B cell (primary cell): ENCODE data around the gene BATF3. TPM values are rescaled to one million over a fixed set of nuclear protein-coding genes. Genes with fewer than 3 reads are reported as not detected.

Experiments
- ATAC-seq: fragments of 200-7000 bp; cut with Tn5 transposase; one replicate; pipeline ENCODE4 v1.10.0; 2021; ENCODE audit warnings: low read depth, mild to moderate bottlenecking, moderate number of reproducible peaks, moderate library complexity
- CTCF ChIA-PET: fragments of 350-600 bp; sonication (Branson Sonifier 250); formaldehyde crosslinking; loops from one replicate; lab custom pipeline; 2021; ENCODE audit warnings: antibody characterized with exemption, inconsistent platforms; lab: Charles Lee
- POLR2A ChIA-PET: fragments of 350-600 bp; sonication (Branson Sonifier 250); formaldehyde crosslinking; loops from one replicate; lab custom pipeline; 2021; ENCODE audit warnings: antibody characterized with exemption; lab: Charles Lee
- DNase-seq: peaks from one replicate; pipeline ENCODE4 v3.0.0; 2013
- H2AFZ ChIP-seq: 2 replicates; pipeline ENCODE4 v1.6.1; 2012; ENCODE audit warnings: mild to moderate bottlenecking, low read depth, low read length; ENCODE audit not compliant: insufficient read depth, poor library complexity, severe bottlenecking
- H3K27ac ChIP-seq, 2 donors: 1 replicate in 1 of 2; 2 replicates in 1 of 2; pipeline ENCODE4 v1.5.1; 2012 to 2013; ENCODE audit warnings: low read length in 2 of 2, mild to moderate bottlenecking in 2 of 2, moderate library complexity in 1 of 2
- H3K27me3 ChIP-seq, 4 experiments: fragments of 200-600 bp in 1 of 4; sonication (generic) in 1 of 4; replicated peaks in 1 of 4; 1 replicate in 2 of 4; 2 replicates in 2 of 4; pipeline versions ENCODE4 v1.6.1 to v1.7.0; 2013 to 2016; ENCODE audit warnings: low read length in 3 of 4, mild to moderate bottlenecking in 2 of 4, mixed read lengths in 1 of 4, moderate library complexity in 1 of 4; ENCODE audit not compliant: insufficient read depth in 4 of 4, control insufficient read depth in 3 of 4; ENCODE audit errors: control extremely low read depth in 1 of 4
- H3K36me3 ChIP-seq, 2 experiments: replicated peaks in 1 of 2; 1 replicate in 1 of 2; 2 replicates in 1 of 2; pipeline versions ENCODE4 v1.6.1 to v1.7.1; 2013; ENCODE audit warnings: low read length in 1 of 2; ENCODE audit not compliant: insufficient read depth in 2 of 2, control insufficient read depth in 1 of 2; ENCODE audit errors: control extremely low read depth in 1 of 2, extremely low read depth in 1 of 2
- H3K4me1 ChIP-seq, 2 donors: fragments of 200-600 bp in 1 of 2; sonication (generic) in 1 of 2; 1 replicate in 1 of 2; 2 replicates in 1 of 2; pipeline versions ENCODE4 v1.5.1 to v1.6.1; 2013 to 2017; ENCODE audit warnings: low read length in 2 of 2; ENCODE audit not compliant: control insufficient read depth in 2 of 2, insufficient read depth in 2 of 2
- H3K4me2 ChIP-seq: replicated peaks from 2 replicates; pipeline ENCODE3; 2012; ENCODE audit warnings: mild to moderate bottlenecking, low read depth, low read length; ENCODE audit not compliant: poor library complexity, severe bottlenecking
- H3K4me3 ChIP-seq, 5 experiments: fragments of 200-600 bp in 1 of 5; sonication (generic) in 1 of 5; 1 replicate in 3 of 5; 2 replicates in 2 of 5; pipeline versions ENCODE4 v1.5.1 to v1.7.0; 2011 to 2016; ENCODE audit warnings: low read length in 4 of 5, mild to moderate bottlenecking in 4 of 5, low read depth in 2 of 5, control low read depth in 1 of 5, moderate library complexity in 1 of 5; ENCODE audit not compliant: insufficient read depth in 1 of 5; ENCODE audit errors: control extremely low read depth in 1 of 5, extremely low read depth in 1 of 5
- H3K79me2 ChIP-seq: fragments of 200-600 bp; sonication (generic); one replicate; pipeline ENCODE4 v1.6.0; 2016; ENCODE audit warnings: low read length; ENCODE audit not compliant: control insufficient read depth, insufficient read depth
- H3K9ac ChIP-seq: fragments of 200-600 bp; sonication (generic); 2 replicates; pipeline ENCODE4 v1.6.1; 2017; ENCODE audit warnings: mild to moderate bottlenecking, low read length, moderate library complexity
- H3K9me3 ChIP-seq, 3 donors: one replicate each; pipeline versions ENCODE4 v1.6.1 to v1.7.1; 2013; ENCODE audit warnings: low read length in 2 of 3; ENCODE audit not compliant: control insufficient read depth in 2 of 3, insufficient read depth in 1 of 3; ENCODE audit errors: control extremely low read depth in 1 of 3
- H4K20me1 ChIP-seq: 2 replicates; pipeline ENCODE4 v1.6.0; 2012; ENCODE audit warnings: mild to moderate bottlenecking, low read length; ENCODE audit not compliant: insufficient read depth, control insufficient read depth, poor library complexity, severe bottlenecking
- H3K27ac Mint-ChIP-seq: one replicate; pipeline ENCODE4 v1.8.0; 2021; ENCODE audit warnings: mixed read lengths
- H3K27me3 Mint-ChIP-seq: one replicate; pipeline ENCODE4 v1.8.0; 2021; ENCODE audit warnings: mixed read lengths
- H3K4me1 Mint-ChIP-seq: one replicate; pipeline ENCODE4 v1.8.0; 2021; ENCODE audit warnings: mixed read lengths
- H3K4me3 Mint-ChIP-seq: one replicate; pipeline ENCODE4 v1.8.0; 2021; ENCODE audit warnings: mixed read lengths
- H3K9me3 Mint-ChIP-seq: one replicate; pipeline ENCODE4 v1.8.0; 2022; ENCODE audit warnings: mixed read lengths; ENCODE audit not compliant: insufficient read depth
- CTCF ChIP-seq: fragments of 200-600 bp; IDR thresholded peaks from one replicate; pipeline ENCODE4 v1.8.0; 2022; ENCODE audit warnings: antibody characterized with exemption, mild to moderate bottlenecking
- EZH2 ChIP-seq: IDR thresholded peaks from 2 replicates; pipeline ENCODE4 v1.6.1; 2012; ENCODE audit warnings: borderline replicate concordance, low read depth, mild to moderate bottlenecking, moderate library complexity, low read length; ENCODE audit not compliant: insufficient read depth, poor library complexity, severe bottlenecking
- WGBS: methylation state at CpG from one replicate; pipeline ENCODE4 v1.1.5; 2013; ENCODE audit warnings: missing lambda C conversion rate; ENCODE audit not compliant: insufficient coverage; 5-methylcytosine and 5-hydroxymethylcytosine counted together
- intact Hi-C: fragments of 100-400 bp; cut with micrococcal nuclease; formaldehyde crosslinking; loops from one replicate; pipeline ENCODE4 v1.10.0; 2022
- polyA plus RNA-seq: library from polyadenylated mRNA; depleted of rRNA; stranded (reverse); fragments of >200 nt; gene quantifications from 2 replicates; pipeline ENCODE4 v1.2.3, GENCODE V29; 2012
- total RNA-seq, 2 donors: library from RNA; stranded (reverse); fragments of 120-200 nt in 1 of 2; gene quantifications; 1 replicate in 1 of 2; 2 replicates in 1 of 2; pipeline versions ENCODE4 v1.2.3 to v1.2.4, GENCODE V29; 2013 to 2022

BATF3 gene
- total and polyA plus RNA-seq, 2 donors (not counting 1 experiment from before 2014, with no cell fraction given) = 0.36 to 1.9 TPM

GRCh38 chr1:212643877-212644276 is 55.8 kb downstream of the BATF3 start:
- POLR2A ChIA-PET = no interaction called here
- H3K4me3 Mint-ChIP-seq = no peak overlapping the region
- Histone ChIP-seq H3K9me3 (peaks cover 1 to 7% (median 3%) of the 10 kb centered on the region in 3 donors), H2AFZ (no peak overlapping the region), H3K4me2 (no peak overlapping the region), H3K9ac (no peak overlapping the region), H4K20me1 (no peaks in the 10 kb centered on the region), H3K27ac (no peak overlapping the region), H3K4me3 (no peak overlapping the region), H3K27me3 (peaks cover 0 to under 1% (median 0%) of the 10 kb centered on the region in 4 experiments), H3K4me1 (no peaks in the 10 kb centered on the region), H3K79me2 (no peaks in the 10 kb centered on the region), H3K36me3 (no peaks in the 10 kb centered on the region)
- ATAC-seq = no peak
- DNase-seq = no peak
- H3K4me1 Mint-ChIP-seq = no peaks in the 10 kb centered on the region
- H3K9me3 Mint-ChIP-seq = no peaks in the 10 kb centered on the region
- H3K27me3 Mint-ChIP-seq = peaks cover 8% of the 10 kb centered on the region
- intact Hi-C loops = no loop called here
- CTCF ChIA-PET = interaction anchor here (1.0 kb wide), 1 partner anchor 14 kb away, joined by 3 read pairs; no protein-coding TSS in a partner anchor
- H3K27ac Mint-ChIP-seq = no peak overlapping the region
- TF ChIP-seq EZH2 (no peak), CTCF (no peak)
- 84% methylated on average over 2 of the region's 2 CpGs for WGBS

GRCh38 chr1:212641956-212642355 is 57.7 kb downstream of the BATF3 start:
- ATAC-seq = no peak
- no peaks in the 10 kb centered on the region for H3K4me1 Mint-ChIP-seq
- H3K4me1 ChIP-seq = peaks cover 2 to 4% of the 10 kb centered on the region in 2 donors
- no CpG with 5 or more reads among the region's 1 CpG for WGBS
- H2AFZ ChIP-seq = no peak overlapping the region
- ChIA-PET POLR2A (no interaction called here), CTCF (interaction anchor here (1.1 kb wide), 1 partner anchor 165 kb away, joined by 7 read pairs; no protein-coding TSS in a partner anchor)
- H3K27ac Mint-ChIP-seq = no peak overlapping the region
- no peaks in the 10 kb centered on the region for H3K9me3 Mint-ChIP-seq
- peaks cover 0 to 17% (median 0%) of the 10 kb centered on the region in 4 experiments for H3K27me3 ChIP-seq
- H3K9ac ChIP-seq = no peak overlapping the region
- no peak overlapping the region for H3K4me2 ChIP-seq
- H3K4me3 ChIP-seq = no peak overlapping the region
- no peak for DNase-seq
- intact Hi-C loops = no loop called here
- TF ChIP-seq EZH2 (no peak), CTCF (no peak)
- no peaks in the 10 kb centered on the region for H3K36me3 ChIP-seq
- H3K27ac ChIP-seq = no peak overlapping the region
- H3K27me3 Mint-ChIP-seq = peaks cover 15% of the 10 kb centered on the region
- no peaks in the 10 kb centered on the region for H4K20me1 ChIP-seq
- H3K9me3 ChIP-seq = peaks cover 1 to 7% (median 3%) of the 10 kb centered on the region in 3 donors
- no peak overlapping the region for H3K4me3 Mint-ChIP-seq
- no peaks in the 10 kb centered on the region for H3K79me2 ChIP-seq
